Lower leg skin (tissue), 4 donors: ENCODE measurements around the gene ORC3. TPM values are rescaled to one million over a fixed set of nuclear protein-coding genes. Genes with fewer than 3 reads are reported as not detected.
"Not testable (repeated sequence)": the region's sequence is repeated elsewhere in the genome, so short reads cannot be mapped to it uniquely, and the experiment has no call there.

Experiments used
- DNase-seq, 2 donors: peaks; one replicate each; pipeline ENCODE4 v3.0.0-alpha.2; 2019; ENCODE audit warnings: low spot score in 2 of 2
- H3K4me3 ChIP-seq: fragments of 200-600 bp; sonication (generic); 2 replicates; pipeline ENCODE4 v1.5.1; 2017; ENCODE audit warnings: mild to moderate bottlenecking, low read depth; ENCODE audit not compliant: poor library complexity, severe bottlenecking
- POLR2A ChIP-seq, 2 donors: fragments of 450-650 bp; IDR thresholded peaks; one replicate each; pipeline ENCODE4 v1.6.1; 2016 to 2017; ENCODE audit warnings: antibody characterized with exemption in 2 of 2, mild to moderate bottlenecking in 1 of 2, moderate library complexity in 1 of 2
- WGBS, 2 donors: methylation state at CpG; one replicate each; pipeline ENCODE4 v1.1.5; 2018; 5-methylcytosine and 5-hydroxymethylcytosine counted together
- intact Hi-C: fragments of 100-400 bp; cut with DNase I; formaldehyde crosslinking; loops from one replicate; pipeline ENCODE4 v1.15.0; 2023; ENCODE audit warnings: low total_unique reads
- total RNA-seq, 4 donors: library from RNA; depleted of rRNA; stranded (reverse); fragments of >200 nt; gene quantifications; one replicate each; pipeline ENCODE4 v1.1.0, GENCODE V29; 2016
- TF ChIP-seq, protein P1 (sequence below), 3 donors: fragments of 450-650 bp; IDR thresholded peaks; one replicate each; pipeline ENCODE4 v1.5.1; 2016; ENCODE audit warnings: antibody characterized with exemption in 3 of 3, mild to moderate bottlenecking in 3 of 3, moderate library complexity in 2 of 3

ORC3 gene
- total RNA-seq, 4 donors from 2014 or later, result 9.9 to 19.1 (median 12.7) TPM

DNA sequence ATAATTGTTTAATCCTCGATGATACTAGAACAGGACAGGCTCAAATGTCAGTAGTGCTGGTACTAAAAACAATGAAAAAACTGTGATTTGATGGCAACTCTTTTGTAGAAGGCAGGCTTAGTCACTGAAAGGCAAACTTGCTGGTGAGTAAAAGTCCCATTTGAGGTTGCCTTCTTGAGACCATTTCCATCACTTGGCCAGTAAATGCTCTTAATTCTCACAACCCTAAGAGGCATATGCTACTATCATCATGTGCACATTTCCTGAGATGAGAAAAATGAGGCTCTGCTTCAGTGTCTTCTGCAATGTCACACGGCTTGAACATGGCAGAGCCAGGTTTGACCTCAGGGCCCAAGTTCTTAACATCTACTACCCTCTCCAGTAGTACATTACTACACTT, 102.2 kb downstream of the ORC3 start:
- no peak overlapping the region for H3K4me3 ChIP-seq
- intact Hi-C loops, result no loop called here
- TF ChIP-seq, protein P1, sequence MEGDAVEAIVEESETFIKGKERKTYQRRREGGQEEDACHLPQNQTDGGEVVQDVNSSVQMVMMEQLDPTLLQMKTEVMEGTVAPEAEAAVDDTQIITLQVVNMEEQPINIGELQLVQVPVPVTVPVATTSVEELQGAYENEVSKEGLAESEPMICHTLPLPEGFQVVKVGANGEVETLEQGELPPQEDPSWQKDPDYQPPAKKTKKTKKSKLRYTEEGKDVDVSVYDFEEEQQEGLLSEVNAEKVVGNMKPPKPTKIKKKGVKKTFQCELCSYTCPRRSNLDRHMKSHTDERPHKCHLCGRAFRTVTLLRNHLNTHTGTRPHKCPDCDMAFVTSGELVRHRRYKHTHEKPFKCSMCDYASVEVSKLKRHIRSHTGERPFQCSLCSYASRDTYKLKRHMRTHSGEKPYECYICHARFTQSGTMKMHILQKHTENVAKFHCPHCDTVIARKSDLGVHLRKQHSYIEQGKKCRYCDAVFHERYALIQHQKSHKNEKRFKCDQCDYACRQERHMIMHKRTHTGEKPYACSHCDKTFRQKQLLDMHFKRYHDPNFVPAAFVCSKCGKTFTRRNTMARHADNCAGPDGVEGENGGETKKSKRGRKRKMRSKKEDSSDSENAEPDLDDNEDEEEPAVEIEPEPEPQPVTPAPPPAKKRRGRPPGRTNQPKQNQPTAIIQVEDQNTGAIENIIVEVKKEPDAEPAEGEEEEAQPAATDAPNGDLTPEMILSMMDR (IDR thresholded peaks at IDR 0.05), result no peak
- no peak for TF ChIP-seq POLR2A (IDR thresholded peaks at IDR 0.05)
- WGBS, 2 donors, result 74 to 82% methylated on average over 2 of the region's 2 CpGs
- DNase-seq, result no peak

DNA sequence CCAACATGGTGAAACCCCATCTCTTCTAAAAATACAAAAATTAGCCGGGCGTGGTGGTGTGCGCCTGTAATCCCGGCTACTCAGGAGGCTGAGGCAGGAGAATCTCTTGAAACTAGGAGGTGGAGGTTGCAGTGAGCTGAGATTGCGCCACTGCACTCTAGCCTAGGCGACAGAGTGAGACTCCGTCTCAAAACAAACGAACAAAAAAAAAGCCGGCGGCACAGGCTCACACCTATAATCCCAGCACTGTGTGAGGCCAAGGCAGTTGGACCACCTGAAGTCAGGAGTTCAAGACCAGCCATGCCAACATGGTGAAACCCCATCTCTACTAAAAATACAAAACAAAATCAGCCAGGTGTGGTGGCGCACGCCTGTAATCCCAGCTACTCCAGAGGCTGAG, 106.9 kb downstream of the ORC3 start:
- DNase-seq, H3K4me3 ChIP-seq, intact Hi-C loops: not testable (repeated sequence)
- 88 to 96% methylated on average over 12 of the region's 12 CpGs for WGBS, 2 donors

DNA sequence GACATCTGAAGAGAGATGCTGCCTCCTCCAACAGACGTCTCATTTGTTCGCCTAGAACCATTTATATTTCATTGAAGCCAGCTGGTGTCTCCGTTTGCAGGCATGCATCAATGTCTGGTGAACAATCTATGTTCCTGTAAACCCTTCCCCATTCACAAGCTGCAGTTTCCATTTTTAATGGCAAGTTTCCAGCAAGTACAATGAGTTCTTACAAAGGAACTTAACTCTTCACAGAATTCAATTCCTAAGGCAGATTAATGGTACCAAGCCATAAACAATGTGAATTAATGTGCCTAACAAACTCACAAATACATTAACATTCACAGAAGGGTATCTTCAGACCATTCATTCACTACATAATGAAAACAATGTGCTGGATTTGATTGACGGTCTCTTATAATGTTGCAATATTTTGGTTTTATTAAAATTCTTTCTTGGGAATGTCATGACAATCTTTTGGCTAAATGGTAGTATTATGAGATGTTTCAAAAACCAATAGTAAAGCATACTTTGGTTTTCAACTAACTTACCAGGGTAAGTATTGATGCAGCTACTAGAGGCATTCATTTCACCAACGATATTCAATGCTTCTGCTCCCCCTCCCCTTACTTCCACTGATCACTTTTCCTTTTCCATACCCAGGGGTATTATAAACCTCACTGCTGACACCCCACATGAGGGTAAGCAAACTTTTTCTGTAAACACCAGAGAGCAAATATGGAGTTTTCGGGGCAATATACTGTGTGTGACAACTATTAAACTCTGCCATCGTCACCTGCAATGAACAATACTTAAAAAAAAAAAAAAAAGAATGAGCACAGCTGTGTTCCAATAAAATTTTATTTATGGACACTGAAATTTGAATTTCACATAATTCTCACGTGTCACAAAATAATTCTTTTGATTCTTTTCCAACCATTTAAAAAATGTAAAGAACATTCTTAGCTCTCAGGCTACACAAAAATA, 107.9 kb downstream of the ORC3 start:
- DNase-seq, result no peak
- intact Hi-C loops, result no loop called here
- 38% methylated on average over 8 of the region's 8 CpGs for WGBS, 2 donors
- TF ChIP-seq, protein P1 (IDR thresholded peaks at IDR 0.05), result no peak
- no peak for TF ChIP-seq POLR2A (IDR thresholded peaks at IDR 0.05)
- H3K4me3 ChIP-seq, result no peak overlapping the region

DNA sequence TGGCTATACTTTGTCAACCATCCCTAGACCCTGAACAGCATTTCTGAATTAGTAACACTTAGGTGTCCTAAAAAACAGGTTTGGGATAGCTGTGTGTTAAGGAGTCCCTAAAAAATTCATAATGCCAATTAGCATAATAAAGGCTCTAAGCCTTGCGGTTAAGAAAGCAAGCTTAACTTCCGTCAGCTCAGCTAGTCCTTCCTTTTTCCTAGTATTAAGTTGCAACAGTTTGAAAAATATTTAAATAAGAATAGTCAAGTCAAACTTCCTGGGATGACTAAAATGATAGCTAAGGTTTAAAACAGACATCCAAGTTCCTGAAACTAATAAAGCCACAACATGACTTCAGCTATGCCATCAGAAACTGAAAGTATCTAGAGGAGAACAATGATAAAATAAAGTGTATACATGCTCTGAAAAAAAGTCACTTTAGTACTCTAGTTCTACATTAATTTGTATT, 108.6 kb downstream of the ORC3 start:
- no peak for TF ChIP-seq POLR2A (IDR thresholded peaks at IDR 0.05)
- TF ChIP-seq, protein P1 (IDR thresholded peaks at IDR 0.05), result no peak
- WGBS, 2 donors, result 8 to 12% methylated on average over 2 of the region's 2 CpGs
- DNase-seq, result no peak
- intact Hi-C loops, result no loop called here
- no peak overlapping the region for H3K4me3 ChIP-seq

DNA sequence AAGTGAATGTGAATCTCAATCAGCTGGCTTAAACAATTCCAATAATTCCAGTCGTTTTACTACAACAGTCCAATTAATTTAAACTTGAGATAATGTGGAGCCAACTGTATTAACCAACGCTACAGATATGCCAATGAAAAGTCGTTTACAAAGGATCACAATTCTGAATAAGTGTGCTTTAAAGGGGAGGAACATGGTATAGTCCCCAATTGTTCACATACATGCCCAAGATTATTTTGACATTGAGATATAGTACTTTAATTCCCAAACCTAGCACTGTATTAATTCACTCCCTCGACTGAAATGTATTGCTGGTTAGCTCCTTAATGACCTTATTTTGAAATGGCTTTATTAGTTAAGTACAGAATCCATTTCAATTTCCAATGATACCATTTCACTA, 109.6 kb downstream of the ORC3 start:
- WGBS, 2 donors, result 2 to 4% methylated on average over 4 of the region's 4 CpGs
- no peak for DNase-seq
- intact Hi-C loops, result no loop called here
- H3K4me3 ChIP-seq, result no peak overlapping the region
- TF ChIP-seq, protein P1 (IDR thresholded peaks at IDR 0.05), result no peak
- no peak for TF ChIP-seq POLR2A (IDR thresholded peaks at IDR 0.05)

DNA sequence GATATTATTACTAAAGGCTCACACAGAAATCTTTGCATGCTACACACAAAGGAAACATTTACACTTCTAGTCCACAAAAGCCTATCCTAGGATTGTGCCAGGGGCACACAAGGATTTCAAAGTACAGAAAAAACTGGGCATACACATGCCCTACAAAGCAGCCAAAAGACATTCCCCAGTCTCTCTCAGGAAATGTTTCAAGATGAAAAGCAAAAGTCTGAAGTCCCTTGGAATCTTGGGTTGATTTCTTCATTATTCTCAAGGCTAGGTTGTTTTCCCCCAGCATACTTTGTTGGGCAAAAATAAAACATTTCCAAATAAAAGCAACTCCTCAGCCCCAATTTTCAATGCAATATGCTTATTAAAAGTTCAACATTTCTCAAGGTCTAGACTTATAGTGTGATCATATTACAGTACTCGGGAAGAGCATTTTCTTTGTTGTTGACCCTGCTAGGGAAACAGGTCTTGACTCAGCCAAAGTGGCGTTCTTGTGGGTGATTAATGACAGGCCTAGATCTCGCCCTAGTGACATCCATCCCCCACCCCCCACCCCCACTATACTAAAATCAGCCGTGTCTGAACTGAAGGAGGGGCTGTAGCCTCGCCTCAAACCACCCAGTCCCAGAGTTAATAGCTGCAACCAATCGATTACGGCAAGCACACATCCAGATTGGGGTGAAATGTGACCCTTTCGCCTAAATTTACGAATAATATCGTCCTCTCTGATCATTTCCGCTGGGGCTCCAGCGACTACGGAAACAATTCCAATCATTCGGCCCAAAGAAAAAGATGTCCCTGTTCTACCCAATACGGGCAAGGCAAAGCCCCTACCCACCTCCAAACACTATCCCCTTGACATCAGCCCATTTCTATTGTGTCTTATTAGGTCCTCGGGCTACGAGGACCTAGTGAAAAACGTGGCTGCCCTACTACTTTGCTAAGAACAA, 110.7 kb downstream of the ORC3 start:
- TF ChIP-seq POLR2A (IDR thresholded peaks at IDR 0.05), result no peak
- 0 to 1% methylated on average over 18 of the region's 18 CpGs for WGBS, 2 donors
- intact Hi-C loops, result no loop called here
- no peak for DNase-seq
- peak overlapping the region; percentile 96 for H3K4me3 ChIP-seq
